Prostate gland (tissue), 2 donors: ENCODE measurements around the gene AUTS2. TPM values are rescaled to one million over a fixed set of nuclear protein-coding genes. Genes with fewer than 3 reads are reported as not detected.

ENCODE experiments used
- DNase-seq: peaks from one replicate; pipeline ENCODE4 v3.0.0-alpha.2; 2019; ENCODE audit warnings: low spot score
- H3K27ac ChIP-seq, 2 donors: fragments of 200-600 bp; sonication (generic); 2 replicates each; pipeline ENCODE4 v1.5.1; 2017 to 2019
- H3K27me3 ChIP-seq: fragments of 200-600 bp; sonication (generic); replicated peaks from 2 replicates; pipeline ENCODE4 v1.5.1; 2019; ENCODE audit not compliant: insufficient read depth
- H3K36me3 ChIP-seq, 2 donors: fragments of 200-600 bp; sonication (generic); 1 replicate in 1 of 2; 2 replicates in 1 of 2; pipeline versions ENCODE4 v1.5.1 to v1.8.1; 2017 to 2019
- H3K4me1 ChIP-seq: fragments of 200-600 bp; sonication (generic); replicated peaks from 2 replicates; pipeline ENCODE4 v1.5.1; 2019
- H3K4me3 ChIP-seq, 2 donors: fragments of 200-600 bp; sonication (generic); 2 replicates each; pipeline ENCODE4 v1.5.1; 2017 to 2019
- H3K9me3 ChIP-seq: fragments of 200-600 bp; sonication (generic); 2 replicates; pipeline ENCODE4 v1.5.1; 2017
- POLR2A ChIP-seq: fragments of 450-650 bp; IDR thresholded peaks from one replicate; pipeline ENCODE4 v1.6.1; 2016; ENCODE audit warnings: antibody characterized with exemption, mild to moderate bottlenecking
- POLR2AphosphoS5 ChIP-seq: sonication (generic); formaldehyde crosslinking; IDR thresholded peaks from one replicate; pipeline ENCODE4 v1.6.1; 2017; ENCODE audit warnings: antibody characterized with exemption
- WGBS: methylation state at CpG from one replicate; pipeline ENCODE4 v1.1.5; 2018; 5-methylcytosine and 5-hydroxymethylcytosine counted together
- intact Hi-C: fragments of 100-400 bp; cut with DNase I; formaldehyde crosslinking; loops from one replicate; pipeline ENCODE4 v1.14.2; 2022
- total RNA-seq, 2 donors: library from RNA; depleted of rRNA; stranded (reverse); fragments of >200 nt; gene quantifications; one replicate each; pipeline ENCODE4 v1.1.0, GENCODE V29; 2016
- TF ChIP-seq, protein P1 (sequence below), 4 experiments: fragments of 200-600 bp in 2 of 4; fragments of 450-650 bp in 2 of 4; sonication (generic) in 2 of 4; IDR thresholded peaks; 1 replicate in 3 of 4; 2 replicates in 1 of 4; pipeline ENCODE4 v1.5.1; 2016 to 2019; ENCODE audit warnings: antibody characterized with exemption in 4 of 4, mild to moderate bottlenecking in 2 of 4, moderate library complexity in 2 of 4

AUTS2 gene
- total RNA-seq, 2 donors from 2014 or later: 25.0 to 55.2 TPM

DNA sequence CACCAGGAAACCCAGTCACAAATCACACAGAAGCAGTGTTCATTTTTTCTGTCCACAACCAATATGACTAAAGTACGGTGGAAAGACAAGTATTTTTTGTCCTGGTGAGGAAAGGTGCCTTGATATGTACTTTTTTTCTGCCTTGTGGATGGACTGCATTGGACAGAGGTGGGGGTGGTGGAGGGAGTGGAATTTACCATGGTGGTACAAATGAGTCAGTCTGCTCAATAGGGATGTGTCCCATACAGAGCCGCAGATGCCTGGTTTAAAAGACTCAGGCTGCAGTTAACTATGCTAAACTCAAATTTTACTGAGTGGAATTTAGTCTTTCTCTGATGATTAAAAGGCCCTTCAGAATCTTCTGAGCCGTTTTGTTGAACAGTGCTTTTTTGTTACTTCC, 859.2 kb downstream of the AUTS2 start:
- Histone ChIP-seq H3K4me3 (no peak overlapping the region), H3K4me1 (no peaks in the 10 kb centered on the region), H3K27ac (no peak overlapping the region), H3K27me3 (no peaks in the 10 kb centered on the region), H3K9me3 (no peaks in the 10 kb centered on the region), H3K36me3 (no peaks in the 10 kb centered on the region)
- WGBS: 78% methylated on average over 3 of the region's 3 CpGs
- DNase-seq: no peak
- intact Hi-C loops: no loop called here
- TF ChIP-seq, protein P1, sequence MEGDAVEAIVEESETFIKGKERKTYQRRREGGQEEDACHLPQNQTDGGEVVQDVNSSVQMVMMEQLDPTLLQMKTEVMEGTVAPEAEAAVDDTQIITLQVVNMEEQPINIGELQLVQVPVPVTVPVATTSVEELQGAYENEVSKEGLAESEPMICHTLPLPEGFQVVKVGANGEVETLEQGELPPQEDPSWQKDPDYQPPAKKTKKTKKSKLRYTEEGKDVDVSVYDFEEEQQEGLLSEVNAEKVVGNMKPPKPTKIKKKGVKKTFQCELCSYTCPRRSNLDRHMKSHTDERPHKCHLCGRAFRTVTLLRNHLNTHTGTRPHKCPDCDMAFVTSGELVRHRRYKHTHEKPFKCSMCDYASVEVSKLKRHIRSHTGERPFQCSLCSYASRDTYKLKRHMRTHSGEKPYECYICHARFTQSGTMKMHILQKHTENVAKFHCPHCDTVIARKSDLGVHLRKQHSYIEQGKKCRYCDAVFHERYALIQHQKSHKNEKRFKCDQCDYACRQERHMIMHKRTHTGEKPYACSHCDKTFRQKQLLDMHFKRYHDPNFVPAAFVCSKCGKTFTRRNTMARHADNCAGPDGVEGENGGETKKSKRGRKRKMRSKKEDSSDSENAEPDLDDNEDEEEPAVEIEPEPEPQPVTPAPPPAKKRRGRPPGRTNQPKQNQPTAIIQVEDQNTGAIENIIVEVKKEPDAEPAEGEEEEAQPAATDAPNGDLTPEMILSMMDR (IDR thresholded peaks at IDR 0.05): no peak
- TF ChIP-seq POLR2AphosphoS5: no peak
- no peak for TF ChIP-seq POLR2A

DNA sequence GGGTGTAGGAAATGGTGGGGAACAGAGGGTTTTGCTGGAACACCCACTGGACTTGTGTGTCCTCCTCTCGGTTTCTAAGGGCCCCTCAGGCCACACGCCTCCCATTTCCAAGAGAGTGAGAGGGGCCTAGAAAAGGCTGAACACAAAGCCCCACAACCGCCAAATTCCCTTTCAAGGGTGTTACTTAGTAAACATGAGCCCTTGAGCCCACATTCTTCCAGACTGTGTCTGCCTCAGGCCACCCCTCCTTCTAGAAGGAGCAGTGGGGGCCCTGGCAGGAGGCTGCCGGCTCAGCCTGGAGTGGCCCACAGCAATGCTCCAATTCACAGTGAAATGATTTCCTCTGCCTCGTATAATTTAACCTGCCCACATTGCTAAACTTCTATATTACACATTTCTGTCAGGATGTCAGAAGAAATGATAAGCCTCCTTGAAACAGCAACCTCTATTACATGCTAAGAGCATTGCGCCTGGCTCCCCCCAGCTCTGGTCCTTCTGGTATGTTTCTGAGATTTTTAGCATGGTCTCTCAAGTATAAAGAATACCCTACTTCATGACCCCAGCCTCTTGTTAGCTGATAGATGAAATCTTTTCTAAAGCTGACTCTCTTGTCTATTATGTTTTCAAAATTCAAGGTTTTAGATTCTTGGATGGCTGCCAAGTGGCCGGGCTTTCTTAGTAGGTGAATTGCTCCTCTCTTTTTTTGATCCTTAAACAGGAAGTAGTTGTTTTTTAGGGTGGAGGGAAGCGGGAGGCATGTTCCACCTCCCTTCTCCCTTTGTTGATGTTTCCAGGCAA, 859.8 kb downstream of the AUTS2 start:
- H3K4me3 ChIP-seq: no peak overlapping the region
- H3K27me3 ChIP-seq: no peaks in the 10 kb centered on the region
- H3K27ac ChIP-seq: no peak overlapping the region
- DNase-seq: no peak
- no peaks in the 10 kb centered on the region for H3K9me3 ChIP-seq
- H3K36me3 ChIP-seq: no peaks in the 10 kb centered on the region
- intact Hi-C loops: no loop called here
- 69% methylated on average over 8 of the region's 8 CpGs for WGBS
- TF ChIP-seq, protein P1 (IDR thresholded peaks at IDR 0.05): no peak
- TF ChIP-seq POLR2A (no peak), POLR2AphosphoS5 (no peak)
- no peaks in the 10 kb centered on the region for H3K4me1 ChIP-seq

DNA sequence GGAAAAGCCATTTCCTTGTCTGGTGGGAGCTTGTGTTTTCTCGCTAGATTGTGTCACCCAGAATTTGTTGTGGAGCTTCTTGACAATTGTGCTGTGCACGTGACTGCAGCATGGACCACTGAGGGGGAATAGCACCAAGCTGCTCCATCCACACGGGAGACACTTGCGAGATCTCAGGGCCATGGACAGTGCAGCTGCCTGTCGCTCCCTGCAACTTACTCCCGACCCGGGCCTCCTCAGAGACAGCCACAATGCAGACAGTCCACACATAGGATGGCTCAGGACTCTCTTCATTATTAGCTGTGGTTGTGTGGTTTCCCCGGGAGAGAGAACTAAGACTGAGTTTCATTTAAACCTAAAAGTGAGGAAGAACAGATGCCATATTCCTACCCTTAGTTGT, 860.5 kb downstream of the AUTS2 start:
- DNase-seq: no peak
- Histone ChIP-seq H3K4me3 (no peak overlapping the region), H3K36me3 (no peaks in the 10 kb centered on the region), H3K27ac (no peak overlapping the region), H3K9me3 (no peaks in the 10 kb centered on the region), H3K27me3 (no peaks in the 10 kb centered on the region), H3K4me1 (no peaks in the 10 kb centered on the region)
- WGBS: 89% methylated on average over 8 of the region's 8 CpGs
- TF ChIP-seq POLR2AphosphoS5: no peak
- TF ChIP-seq, protein P1 (IDR thresholded peaks at IDR 0.05): no peak
- no peak for TF ChIP-seq POLR2A
- intact Hi-C loops: no loop called here

DNA sequence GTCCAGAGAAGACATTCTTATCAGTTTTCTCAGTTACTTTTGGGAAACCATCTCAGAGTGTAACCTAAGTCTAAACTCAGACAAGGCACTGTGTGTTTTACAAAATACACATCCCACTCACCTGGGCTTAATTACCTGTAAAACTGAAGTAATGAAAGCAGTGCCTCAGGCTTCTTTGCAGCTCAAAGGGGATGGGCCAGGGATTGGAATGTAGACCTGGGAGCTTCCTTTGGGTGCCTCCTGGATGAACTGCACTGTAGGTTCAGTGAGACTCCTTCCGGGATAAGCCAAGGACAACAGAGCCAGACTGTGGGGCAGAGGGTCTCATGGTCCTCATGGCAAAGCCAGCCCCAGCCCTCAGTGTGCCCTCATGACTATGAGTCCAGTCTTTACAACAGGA, 861.3 kb downstream of the AUTS2 start:
- H3K4me3 ChIP-seq: no peak overlapping the region
- H3K4me1 ChIP-seq: no peaks in the 10 kb centered on the region
- no peak for DNase-seq
- H3K27ac ChIP-seq: no peak overlapping the region
- no peak for TF ChIP-seq POLR2AphosphoS5
- TF ChIP-seq POLR2A: no peak
- TF ChIP-seq, protein P1 (IDR thresholded peaks at IDR 0.05): no peak
- H3K9me3 ChIP-seq: no peaks in the 10 kb centered on the region
- WGBS: 60% methylated on average over 1 of the region's 1 CpG
- intact Hi-C loops: no loop called here
- no peaks in the 10 kb centered on the region for H3K36me3 ChIP-seq
- no peaks in the 10 kb centered on the region for H3K27me3 ChIP-seq

DNA sequence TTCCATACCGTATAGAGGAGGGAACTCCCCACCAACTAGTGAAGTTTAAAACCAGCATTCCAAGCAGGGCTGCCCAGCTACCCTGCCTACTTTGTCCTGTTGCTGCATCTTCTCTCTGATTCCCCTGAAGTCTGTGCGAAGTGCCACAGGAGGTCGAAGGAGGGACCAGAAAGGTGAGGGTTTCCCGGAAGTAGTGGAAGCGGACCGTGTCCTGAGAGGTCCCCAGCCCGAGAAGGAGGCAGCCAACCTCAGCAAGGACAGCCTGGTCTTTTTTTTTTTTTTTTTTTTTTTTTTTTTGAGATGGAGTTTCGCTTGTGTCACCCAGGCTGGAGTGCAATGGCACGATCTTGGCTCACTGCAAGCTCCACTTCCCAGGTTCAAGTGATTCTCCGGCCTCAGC, 861.8 kb downstream of the AUTS2 start:
- intact Hi-C loops: no loop called here
- TF ChIP-seq POLR2A (no peak), POLR2AphosphoS5 (no peak)
- TF ChIP-seq, protein P1 (IDR thresholded peaks at IDR 0.05): no peak
- no peak overlapping the region for H3K27ac ChIP-seq
- no peak for DNase-seq
- 94% methylated on average over 10 of the region's 10 CpGs for WGBS
- no peaks in the 10 kb centered on the region for H3K36me3 ChIP-seq
- H3K27me3 ChIP-seq: no peaks in the 10 kb centered on the region
- H3K9me3 ChIP-seq: no peaks in the 10 kb centered on the region
- H3K4me3 ChIP-seq: no peak overlapping the region
- H3K4me1 ChIP-seq: no peaks in the 10 kb centered on the region
